GM12864 (cell line): ENCODE results near the gene DVL3.

Source experiments
- DNase-seq: peaks from one replicate; pipeline ENCODE4 v3.0.0-alpha.2; 2011; ENCODE audit warnings: low read depth
- H3K4me3 ChIP-seq: 2 replicates; pipeline ENCODE4 v1.5.1; 2011; ENCODE audit warnings: mild to moderate bottlenecking, low read depth, low read length, control low read depth
- CTCF ChIP-seq: IDR thresholded peaks from 2 replicates; pipeline ENCODE4 v1.5.1; 2011; ENCODE audit warnings: low read depth, mild to moderate bottlenecking, moderate library complexity, low read length, control low read depth, inconsistent platforms; ENCODE audit errors: missing control alignments

Gene DVL3

DNA sequence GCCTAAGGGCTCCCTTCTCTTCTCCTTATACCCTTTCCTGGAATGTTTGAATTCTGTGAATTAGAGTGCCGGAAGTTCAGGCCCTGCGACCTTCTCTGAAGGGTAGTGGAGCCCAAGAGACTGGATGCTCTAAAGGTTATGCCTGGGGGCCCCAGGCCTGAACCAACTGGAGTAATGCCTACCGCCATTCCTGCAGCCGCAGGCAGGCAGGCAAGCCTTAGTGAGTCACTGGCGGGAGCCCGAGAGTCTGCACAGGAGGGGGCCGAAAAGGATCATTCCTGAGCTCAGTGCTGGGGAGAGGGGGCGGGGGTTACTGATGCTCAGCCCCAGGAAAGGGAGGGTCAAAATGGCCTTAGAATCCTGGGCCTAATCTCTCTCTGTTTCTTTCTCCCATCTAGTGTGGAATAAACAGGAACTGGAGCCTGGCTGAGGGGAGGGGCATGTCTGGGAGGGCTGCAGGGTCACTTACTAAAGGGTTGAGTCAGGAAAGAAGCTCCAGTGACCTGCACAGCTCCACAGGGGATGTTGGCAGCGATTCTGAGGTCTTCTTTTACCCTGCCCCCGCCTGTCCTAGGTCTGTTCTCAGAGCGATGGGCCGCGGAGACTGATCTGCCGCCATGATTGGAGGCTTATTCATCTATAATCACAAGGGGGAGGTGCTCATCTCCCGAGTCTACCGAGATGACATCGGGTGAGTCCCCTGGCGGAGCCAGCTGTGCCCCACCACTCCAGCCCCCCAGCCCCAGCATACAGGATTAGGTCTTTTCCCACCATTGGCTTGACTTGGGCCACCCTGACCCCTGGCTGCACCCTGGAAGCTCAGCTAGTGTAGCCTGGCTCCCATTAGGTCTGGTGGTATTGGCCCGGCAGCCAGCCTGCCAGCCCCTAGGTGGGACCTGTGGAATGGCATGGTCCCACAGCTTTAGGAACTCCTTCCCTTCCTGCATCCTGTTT is 21.5 kb downstream of the DVL3 start:
- no peak for DNase-seq
- H3K4me3 ChIP-seq = no peak overlapping the region; the same call in none of the 2 replicates
- no peak for TF ChIP-seq CTCF

DNA sequence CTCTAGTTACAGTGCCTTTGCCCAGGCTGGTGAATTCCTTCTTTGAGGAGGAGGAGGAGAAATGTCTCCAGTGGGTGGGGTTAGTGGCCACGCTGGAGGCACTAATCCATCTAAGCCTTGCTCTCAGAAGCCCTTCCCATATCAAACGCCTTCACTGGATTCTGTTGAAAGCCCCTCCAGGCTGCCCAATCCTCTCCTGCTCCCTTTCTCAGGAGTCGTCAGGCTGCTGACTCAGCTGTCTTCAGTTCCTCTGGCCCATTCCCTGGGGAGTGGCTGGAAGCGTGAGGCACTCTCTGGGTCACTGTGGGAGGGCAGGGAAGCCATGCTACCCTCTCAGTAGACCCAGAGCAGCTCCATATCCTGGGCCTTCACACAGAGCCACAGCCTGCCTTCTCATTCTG is 22.2 kb downstream of the DVL3 start:
- H3K4me3 ChIP-seq = no peak overlapping the region
- no peak for TF ChIP-seq CTCF
- DNase-seq = no peak

GRCh38 chr3:184177767-184178306 is 22.7 kb downstream of the DVL3 start:
- no peak overlapping the region for H3K4me3 ChIP-seq
- no peak for TF ChIP-seq CTCF
- DNase-seq = no peak

DNA sequence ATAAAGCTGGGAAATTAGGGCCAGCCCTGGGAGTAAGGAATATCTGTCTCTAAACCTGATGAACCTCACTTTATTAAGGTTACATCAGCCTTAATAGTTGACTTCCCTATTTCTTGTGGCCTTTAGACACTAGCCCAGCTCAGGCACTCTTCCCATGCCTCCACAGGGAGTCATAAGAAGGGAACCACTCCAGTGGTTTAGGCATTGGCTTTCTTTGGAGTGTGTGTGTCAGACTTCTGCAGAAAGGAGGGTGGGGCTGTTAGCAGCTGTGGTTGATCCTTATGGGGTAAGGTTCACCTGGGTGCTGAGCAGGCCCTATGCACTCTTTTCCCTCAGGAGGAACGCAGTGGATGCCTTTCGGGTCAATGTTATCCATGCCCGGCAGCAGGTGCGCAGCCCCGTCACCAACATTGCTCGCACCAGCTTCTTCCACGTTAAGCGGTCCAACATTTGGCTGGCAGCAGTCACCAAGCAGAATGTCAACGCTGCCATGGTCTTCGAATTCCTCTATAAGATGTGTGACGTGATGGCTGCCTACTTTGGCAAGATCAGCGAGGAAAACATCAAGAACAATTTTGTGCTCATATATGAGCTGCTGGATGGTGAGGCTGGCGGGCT is 23.5 kb downstream of the DVL3 start:
- DNase-seq = no peak
- TF ChIP-seq CTCF = no peak
- no peak overlapping the region for H3K4me3 ChIP-seq

GRCh38 chr3:184180165-184180564 is 25.0 kb downstream of the DVL3 start:
- no peak for DNase-seq
- no peak overlapping the region for H3K4me3 ChIP-seq

DNA sequence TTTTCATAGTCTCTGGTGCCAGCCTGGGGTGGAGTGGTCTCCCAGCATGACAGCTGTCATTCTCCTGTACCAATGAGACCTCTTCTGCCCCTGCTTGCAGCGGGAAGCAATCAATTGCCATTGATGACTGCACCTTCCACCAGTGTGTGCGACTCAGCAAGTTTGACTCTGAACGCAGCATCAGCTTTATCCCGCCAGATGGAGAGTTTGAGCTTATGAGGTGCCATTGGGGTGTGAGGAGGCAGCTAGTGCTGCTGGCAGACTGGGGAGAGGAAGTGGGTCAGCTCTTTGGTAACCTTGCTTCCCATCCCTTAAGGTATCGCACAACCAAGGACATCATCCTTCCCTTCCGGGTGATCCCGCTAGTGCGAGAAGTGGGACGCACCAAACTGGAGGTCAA is 26.4 kb downstream of the DVL3 start:
- no peak for DNase-seq
- H3K4me3 ChIP-seq = no peak overlapping the region
- TF ChIP-seq CTCF = no peak

More at GRCh38 chr3:184180165-184180564, 25.0 kb downstream of the DVL3 start:
- no peak for TF ChIP-seq CTCF
